ENCODE results near the gene P3R3URF.

Gene P3R3URF

DNA sequence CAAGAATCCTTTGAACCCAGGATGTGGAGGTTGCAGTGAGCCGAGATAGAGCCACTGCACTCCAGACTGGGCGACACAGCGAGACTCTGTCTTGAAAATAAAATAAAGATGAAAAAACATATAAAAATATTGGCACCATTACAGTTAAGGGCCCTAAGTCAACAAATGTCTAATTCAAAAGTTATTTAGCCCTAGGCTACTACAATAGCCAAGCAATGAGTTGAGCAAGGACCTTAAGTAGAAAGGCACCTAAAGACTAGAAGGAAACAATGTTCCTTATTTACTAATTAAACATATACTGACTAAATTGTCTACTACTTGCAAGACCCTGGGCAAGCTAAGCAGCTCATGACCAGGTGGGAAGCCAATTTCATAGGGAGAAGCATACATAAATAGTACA lies 47.9 kb downstream of the P3R3URF start:
- no peak for DNase-seq (ENCODE audit: extremely low spot score)
- TF ChIP-seq, protein P1, sequence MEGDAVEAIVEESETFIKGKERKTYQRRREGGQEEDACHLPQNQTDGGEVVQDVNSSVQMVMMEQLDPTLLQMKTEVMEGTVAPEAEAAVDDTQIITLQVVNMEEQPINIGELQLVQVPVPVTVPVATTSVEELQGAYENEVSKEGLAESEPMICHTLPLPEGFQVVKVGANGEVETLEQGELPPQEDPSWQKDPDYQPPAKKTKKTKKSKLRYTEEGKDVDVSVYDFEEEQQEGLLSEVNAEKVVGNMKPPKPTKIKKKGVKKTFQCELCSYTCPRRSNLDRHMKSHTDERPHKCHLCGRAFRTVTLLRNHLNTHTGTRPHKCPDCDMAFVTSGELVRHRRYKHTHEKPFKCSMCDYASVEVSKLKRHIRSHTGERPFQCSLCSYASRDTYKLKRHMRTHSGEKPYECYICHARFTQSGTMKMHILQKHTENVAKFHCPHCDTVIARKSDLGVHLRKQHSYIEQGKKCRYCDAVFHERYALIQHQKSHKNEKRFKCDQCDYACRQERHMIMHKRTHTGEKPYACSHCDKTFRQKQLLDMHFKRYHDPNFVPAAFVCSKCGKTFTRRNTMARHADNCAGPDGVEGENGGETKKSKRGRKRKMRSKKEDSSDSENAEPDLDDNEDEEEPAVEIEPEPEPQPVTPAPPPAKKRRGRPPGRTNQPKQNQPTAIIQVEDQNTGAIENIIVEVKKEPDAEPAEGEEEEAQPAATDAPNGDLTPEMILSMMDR (IDR thresholded peaks at IDR 0.05; ENCODE audit: control extremely low read depth, extremely low read depth, low read depth, missing control alignments): no peak
- ChIA-PET CTCF (interaction anchor here (0.8 to 3.6 kb wide), 4 partner anchors 11 to 175 kb away, joined by 3 to 12 read pairs (median 4); partner anchors contain the start of genes LRRC41 and UQCRH), POLR2A (interaction anchor here (0.5 to 1.6 kb wide), 2 partner anchors 10 to 30 kb away, joined by 3 to 9 read pairs; no protein-coding TSS in a partner anchor)

Data from GM10248 (cell line).